GM13977 (cell line): ENCODE data around the gene RASAL2.

ENCODE experiments used
- DNase-seq: peaks from one replicate; pipeline ENCODE4 v3.0.0; 2012; ENCODE audit warnings: low spot score
- CTCF ChIP-seq: IDR thresholded peaks from 2 replicates; pipeline ENCODE4 v1.5.1; 2012; ENCODE audit warnings: mild to moderate bottlenecking, control low read depth; ENCODE audit not compliant: insufficient read depth; ENCODE audit errors: extremely low read depth, missing control alignments
- in situ Hi-C: fragments of 300-500 bp; cut with MboI; formaldehyde crosslinking; loops from one replicate; pipeline ENCODE4 v1.12.0; 2022; ENCODE audit warnings: low sequenced_read_pairs, low pct_unique_long_range_greater_than_20kb, mixed read lengths, inconsistent platforms; ENCODE audit not compliant: unreplicated experiment

The RASAL2 gene

GRCh38 chr1:178412400-178412770 lies 318.5 kb downstream of the RASAL2 start:
- peak; percentile 13 for DNase-seq
- TF ChIP-seq CTCF = no peak
- in situ Hi-C loops = no loop called here

GRCh38 chr1:178417858-178418257 lies 324.0 kb downstream of the RASAL2 start:
- no peak for TF ChIP-seq CTCF
- no peak for DNase-seq
- in situ Hi-C loops = no loop called here

GRCh38 chr1:178418284-178418955 lies 324.5 kb downstream of the RASAL2 start:
- no peak for TF ChIP-seq CTCF
- no peak for DNase-seq
- in situ Hi-C loops = no loop called here

GRCh38 chr1:178434360-178434759 lies 340.5 kb downstream of the RASAL2 start:
- in situ Hi-C loops = no loop called here
- TF ChIP-seq CTCF = no peak
- no peak for DNase-seq

- TF ChIP-seq CTCF = no peak
- in situ Hi-C loops = no loop called here
- DNase-seq = no peak
Measured at GRCh38 chr1:178434899-178435435, 341.1 kb downstream of the RASAL2 start.

GRCh38 chr1:178436899-178437298 lies 343.0 kb downstream of the RASAL2 start:
- TF ChIP-seq CTCF = no peak
- in situ Hi-C loops = no loop called here
- DNase-seq = no peak
